Urothelium cell line (cell line): ENCODE data around the gene ITGB3.
"Not testable (repeated sequence)": the region's sequence is repeated elsewhere in the genome, so short reads cannot be mapped to it uniquely, and the experiment has no call there.

Experiments used
- DNase-seq: peaks from one replicate; pipeline ENCODE4 v3.0.0; 2011; ENCODE audit warnings: low spot score, mixed read lengths
- FAIRE-seq: peaks from 2 replicates; lab custom pipeline; 2011; peaks lifted over from hg19 to GRCh38; lab: Jason Lieb, UNC

The ITGB3 gene

DNA sequence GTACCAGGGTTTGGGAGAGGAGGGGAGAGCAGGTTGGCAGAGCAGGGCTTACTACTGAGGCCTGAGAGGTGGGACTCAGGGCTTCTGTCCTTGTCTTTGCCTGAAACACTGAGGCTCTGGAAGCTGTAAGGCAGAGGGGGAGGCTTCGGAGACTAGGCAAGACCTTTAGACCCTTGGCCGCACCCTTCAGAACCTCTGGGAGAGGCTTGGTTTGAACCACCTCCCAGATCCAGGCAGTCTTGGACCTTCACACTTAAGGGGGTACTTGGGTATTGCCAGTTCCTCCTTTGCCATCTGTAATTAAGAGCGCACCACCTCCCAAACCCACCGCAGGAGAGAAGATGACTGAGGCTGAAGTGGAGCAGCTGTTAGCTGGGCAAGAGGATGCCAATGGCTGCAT is 31.6 kb upstream of the ITGB3 start:
- FAIRE-seq (no peak), DNase-seq (no peak)

DNA sequence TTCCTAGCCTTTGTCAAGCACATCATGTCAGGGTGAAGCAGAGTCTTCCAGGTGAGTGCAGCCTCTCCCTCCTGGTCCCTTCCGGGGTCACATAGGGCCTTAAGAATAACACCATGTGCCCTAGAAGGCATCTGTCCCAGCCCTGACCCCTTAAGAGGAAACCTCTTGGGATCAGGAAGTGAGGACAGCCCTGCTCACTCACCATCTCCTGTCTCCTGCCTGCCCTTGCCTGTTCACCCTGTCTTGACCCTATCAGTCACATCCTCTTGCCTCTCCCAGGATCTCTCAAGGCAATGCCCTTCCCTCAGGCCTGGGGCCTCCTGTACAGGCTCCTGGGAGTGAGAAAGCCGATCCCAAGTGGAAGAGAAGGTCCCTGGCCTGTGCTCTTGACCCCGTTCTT is 30.6 kb upstream of the ITGB3 start:
- FAIRE-seq (no peak), DNase-seq (no peak)

DNA sequence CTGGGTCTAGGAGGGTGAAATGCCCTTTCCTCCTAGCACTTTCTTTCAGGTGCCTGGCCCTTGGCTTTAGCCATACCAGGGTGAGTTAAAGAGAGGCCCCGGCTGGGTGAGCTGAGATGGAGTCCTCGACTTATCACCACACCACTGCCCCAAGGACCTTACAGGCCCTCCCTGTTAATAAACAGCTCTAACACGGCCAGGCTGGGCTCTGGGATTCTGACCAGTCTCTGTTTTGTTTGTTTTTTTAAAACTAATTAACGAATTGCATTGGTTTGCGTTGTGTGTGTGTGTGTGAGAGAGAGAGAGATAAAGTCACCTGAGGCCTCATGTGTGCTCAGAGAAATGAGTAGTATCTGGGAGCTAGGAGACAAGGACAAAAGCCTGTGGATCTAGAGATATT is 30.2 kb upstream of the ITGB3 start:
- FAIRE-seq (no peak), DNase-seq (no peak)

DNA sequence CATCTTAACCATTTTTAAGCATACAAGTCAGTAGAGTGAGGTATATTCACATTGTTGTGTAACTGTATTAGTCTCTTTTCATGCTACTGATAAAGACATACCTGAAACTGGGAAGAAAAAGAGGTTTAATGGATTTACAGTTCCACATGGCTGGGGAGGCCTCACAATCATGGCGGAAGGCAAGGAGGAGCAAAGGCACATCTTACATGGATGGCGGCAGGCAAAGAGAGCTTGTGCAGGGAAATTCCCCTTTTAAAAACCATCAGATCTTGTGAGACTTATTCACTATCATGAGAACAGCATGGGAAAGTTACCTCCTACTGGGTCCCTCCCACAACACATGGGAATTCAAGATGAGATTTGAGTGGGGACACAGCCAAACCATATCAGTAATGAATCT is 29.6 kb upstream of the ITGB3 start:
- not testable (repeated sequence) for FAIRE-seq

DNA sequence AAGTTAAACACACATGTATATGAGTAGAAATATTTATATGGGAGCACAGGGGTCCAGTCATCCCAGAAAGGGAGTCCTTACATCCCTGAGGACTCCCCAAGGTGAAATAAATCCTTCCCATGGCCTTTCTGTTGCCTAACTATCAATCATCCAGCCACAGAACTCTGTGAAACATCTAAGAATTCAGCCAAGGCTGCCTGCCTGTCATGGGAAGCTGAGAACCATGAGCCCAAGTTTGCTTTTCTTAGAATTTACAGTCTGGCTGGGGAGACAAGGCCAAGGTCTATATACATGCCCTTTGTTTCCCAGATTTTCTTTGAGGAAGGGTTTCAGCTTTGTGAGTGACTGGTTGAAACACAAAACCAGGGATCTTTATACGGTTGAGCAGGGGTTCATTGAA is 28.7 kb upstream of the ITGB3 start:
- no peak for DNase-seq
- FAIRE-seq: no peak

More for the DNA sequence above, 29.6 kb upstream of the ITGB3 start:
- DNase-seq: not testable (repeated sequence)

DNA sequence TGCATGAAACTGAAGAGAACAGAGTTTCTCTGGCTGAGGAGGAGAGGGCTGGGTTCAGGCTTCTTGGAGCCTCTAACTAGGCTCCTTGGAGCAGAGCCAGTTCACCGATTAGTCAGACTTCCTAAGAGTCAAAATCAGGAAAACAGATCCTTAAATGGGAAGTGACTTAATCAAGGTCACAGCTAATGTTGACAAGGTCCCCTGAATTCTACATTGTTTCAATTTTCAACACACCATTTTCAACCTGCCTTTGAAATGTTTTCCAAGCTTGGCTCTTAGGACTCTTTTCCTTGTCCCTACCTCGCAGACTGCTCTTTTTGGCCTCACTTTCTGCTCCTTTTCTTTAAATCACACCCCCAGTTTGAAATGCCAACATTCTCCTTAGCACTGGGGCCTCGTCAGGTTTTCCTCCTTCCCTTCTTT is 28.2 kb upstream of the ITGB3 start:
- FAIRE-seq (no peak), DNase-seq (peak; percentile 63)

DNA sequence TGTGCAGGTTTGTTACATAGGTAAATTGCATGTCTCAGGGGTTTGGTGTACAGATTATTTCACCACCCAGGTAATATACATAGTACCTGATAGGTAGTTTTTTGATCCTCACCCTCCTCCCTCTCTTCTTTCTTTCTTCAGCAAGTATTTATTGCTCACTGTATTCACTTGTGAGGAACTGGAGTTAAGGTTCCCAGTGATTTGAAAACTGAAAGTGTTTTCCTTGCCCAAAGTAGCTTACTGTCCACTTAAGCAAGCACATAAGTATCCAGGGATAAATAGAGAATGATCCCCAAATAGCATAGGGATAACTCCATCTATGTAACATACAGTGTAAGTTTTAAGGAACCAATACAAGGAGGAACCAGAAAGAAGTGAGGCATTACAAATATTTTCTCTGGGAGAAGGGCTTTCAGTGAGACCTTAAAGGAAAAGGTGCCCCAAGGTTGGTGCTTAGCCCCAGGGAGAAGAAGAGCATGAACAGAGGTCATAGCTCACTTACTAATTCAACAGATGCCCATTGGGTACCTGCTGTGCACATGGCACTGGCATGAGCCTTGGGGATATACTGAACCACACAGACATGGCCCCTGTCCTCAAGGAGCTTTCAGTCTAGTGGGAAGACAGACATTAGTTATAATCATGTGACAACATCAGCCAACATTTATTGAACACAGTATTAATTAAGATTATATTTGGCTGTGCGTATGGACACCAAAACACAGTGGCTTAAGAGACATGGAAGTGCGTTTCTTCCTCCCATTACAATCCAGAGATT is 27.5 kb upstream of the ITGB3 start:
- DNase-seq (no peak), FAIRE-seq (no peak)

DNA sequence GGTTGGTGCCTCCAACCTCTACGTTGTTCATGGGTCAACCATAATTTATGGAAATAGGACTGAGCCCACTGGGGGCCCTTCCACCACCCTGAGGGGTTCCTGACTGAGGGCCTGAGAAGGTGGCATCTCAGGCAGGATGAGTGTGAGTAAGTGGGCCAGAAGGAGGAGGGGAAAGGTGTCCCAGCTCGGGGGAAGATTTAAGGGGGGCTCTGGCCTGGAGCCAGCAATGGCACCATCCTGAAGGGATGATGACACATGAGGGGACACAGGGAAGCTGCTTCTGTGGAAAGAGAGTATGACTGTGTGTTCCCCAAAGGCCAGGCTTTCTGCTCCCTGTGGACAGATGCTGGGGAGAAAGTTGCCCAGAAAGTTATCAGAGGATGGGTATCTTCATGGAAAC is 25.8 kb upstream of the ITGB3 start:
- FAIRE-seq (no peak), DNase-seq (no peak)

DNA sequence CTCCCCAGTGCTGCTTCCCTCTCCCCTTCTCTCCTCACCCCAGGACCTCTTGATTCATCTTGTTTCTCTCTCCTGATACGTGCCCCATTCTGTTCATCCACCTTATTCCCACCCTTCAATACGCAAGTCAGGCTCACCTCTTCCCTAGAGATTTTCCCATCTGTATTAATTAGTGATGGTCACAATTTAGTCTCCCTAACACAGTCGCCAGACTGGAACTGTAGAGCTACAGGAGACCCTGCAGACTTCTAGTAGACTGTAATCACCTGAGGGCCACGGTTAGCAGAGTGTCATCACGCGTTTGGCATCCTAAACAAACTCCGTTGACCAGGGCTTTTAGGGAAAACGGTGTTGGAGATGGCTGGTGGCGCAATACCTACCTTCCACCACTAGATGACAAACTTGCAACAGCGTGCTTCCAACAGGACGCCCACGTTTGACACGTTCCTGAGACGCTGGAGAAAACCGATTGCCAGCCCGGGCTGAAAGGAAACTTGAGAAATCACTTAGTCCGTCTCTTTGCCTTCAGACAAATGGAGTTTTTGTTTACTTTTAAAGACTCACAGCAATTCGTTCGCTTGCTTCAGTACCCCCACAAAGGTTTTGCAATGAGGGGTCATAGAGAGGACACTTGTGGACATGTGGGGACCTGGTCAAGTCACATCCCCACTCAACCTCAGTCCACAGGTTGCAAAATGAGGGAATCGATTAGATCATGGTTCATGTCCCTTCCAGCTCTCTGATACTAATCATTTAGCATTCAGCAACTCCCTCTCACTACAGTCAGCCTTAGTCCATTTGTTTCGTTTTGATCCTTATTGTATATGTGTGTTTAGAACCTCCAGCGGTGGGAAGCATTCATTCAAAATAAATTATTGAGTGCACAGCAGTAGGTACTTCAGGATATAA is 23.8 kb upstream of the ITGB3 start:
- peak; percentile 37 for FAIRE-seq
- DNase-seq: peak; percentile 89

DNA sequence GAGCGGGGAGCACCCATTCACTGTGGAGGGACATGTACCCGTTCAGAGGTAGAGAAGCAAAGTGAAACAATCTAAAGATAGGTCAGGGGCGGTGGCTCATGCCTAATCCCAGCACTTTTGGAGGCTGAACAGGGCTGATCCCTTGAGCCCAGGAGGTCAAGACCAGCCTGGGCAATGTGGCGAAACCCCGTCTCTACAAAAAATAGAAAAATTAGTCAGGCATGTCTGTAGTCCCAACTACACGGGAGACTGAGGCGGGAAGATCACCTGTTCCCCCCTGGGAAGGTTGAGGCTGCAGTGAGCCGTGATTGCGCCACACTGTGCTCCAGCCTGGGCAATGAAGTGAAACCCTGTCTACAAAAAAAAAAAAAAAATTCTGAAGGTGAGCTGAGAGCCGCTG is 22.8 kb upstream of the ITGB3 start:
- FAIRE-seq (no peak), DNase-seq (no peak)

DNA sequence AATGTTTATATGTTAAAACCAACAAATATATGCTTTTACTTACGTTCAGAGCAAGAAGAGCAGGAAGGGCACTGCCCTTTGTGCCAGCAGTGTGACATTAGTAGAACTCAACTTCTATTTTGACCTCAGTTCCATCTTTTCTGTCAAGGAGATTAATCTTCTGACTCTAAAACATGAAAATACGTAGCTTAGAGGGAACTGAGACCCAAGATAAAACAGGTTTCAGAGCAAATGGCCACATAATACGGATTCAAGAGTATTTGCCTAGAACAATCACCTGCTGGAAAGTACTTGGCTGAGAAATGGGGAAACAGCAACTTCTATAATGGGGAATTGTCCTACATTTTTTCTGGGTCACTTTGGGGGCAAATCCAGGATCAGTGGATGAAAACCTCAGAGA is 22.3 kb upstream of the ITGB3 start:
- DNase-seq (no peak), FAIRE-seq (no peak)

DNA sequence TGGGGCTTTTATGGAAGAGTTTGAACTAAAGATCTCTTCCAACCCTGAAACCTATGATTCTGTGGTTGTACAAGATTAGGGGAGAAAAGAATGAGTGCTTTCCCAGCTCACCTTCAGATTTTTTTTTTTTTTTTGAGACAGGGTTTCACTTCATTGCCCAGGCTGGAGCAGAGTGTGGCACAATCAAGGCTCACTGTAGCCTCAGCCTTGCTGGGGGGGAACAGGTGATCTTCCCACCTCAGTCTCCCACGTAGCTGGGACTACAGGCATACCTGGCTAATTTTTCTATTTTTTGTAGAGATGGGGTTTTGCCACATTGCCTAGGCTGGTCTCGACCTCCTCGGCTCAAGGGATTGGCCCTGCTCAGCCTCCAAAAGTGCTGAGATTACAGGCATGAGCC is 21.8 kb upstream of the ITGB3 start:
- DNase-seq (no peak), FAIRE-seq (no peak)

DNA sequence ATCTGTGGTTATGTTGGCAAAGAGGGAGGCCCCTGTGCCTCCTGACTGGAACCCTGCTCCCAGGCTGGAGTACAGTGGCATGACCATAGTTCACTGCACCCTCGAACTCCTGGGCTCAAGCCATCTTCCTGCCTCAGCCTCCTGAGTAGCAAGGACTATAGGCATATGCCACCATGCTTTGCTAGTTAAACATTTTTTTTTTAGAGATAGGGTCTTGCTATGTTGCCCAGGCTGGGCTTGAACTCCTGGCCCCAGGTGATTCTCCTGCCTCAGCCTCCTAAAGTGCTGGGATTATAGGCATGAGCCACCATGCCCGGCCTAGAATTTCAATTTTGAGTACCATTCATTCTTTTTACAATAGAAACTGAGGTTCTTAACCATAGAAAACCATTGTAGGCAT is 21.2 kb upstream of the ITGB3 start:
- DNase-seq (no peak), FAIRE-seq (no peak)

DNA sequence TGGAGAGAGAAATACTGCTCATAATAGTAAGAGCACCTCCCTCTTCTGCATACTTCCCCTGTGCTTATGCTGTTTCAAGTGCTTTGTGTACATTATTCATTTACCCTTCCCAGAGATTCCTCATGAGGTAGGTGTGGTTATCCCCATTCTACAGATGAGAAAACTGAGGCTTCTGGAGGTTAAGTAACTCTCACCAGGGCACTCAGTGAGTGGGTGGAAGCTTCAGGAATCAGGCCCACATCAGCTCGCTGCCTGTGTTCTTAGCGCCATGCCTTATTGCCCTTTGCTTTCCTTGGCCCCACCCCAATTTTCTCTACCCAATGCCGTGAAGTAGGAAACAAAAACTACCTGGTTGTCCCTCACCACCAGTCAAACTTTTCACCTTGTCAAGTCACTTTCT is 18.1 kb upstream of the ITGB3 start:
- no peak for DNase-seq
- no peak for FAIRE-seq

DNA sequence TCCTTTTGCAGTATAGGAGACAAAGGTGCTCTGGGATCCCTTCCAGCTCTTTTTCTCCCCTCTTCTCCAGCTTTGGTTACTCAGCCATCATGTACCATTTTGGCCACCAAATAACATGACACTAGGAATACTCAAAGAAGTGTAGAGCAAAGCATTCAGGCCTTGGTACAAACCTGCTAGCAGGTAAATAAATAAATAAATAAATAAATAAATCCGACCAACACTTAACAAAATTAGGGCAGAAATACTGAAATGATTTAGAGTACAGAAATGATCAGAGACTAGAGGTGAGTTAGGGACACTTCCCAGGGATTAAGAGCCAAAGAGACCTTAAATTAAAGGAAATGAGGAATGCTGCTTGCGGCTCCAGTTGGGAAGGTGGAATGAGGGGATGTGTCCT is 17.7 kb upstream of the ITGB3 start:
- FAIRE-seq: no peak

DNA sequence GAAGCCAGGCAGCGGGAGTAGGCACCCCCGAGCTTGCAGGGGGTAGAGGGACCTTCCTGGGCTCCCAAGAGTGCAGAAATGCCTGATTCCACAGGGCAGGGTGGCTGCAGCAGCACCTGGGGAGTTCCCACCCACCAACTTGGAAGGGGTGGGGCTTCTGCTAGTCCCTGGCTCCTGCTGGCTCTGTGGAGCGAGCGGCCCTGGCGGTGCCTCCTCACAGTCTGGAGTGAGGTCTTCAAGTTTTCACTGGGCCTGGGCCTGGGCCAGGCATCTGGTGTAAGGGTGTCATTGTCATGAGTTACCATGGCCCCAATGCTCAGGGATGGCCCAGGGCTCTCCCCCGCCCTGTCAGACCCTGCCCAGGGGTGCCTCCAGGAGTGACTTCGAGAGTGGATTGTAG is 15.8 kb upstream of the ITGB3 start:
- no peak for FAIRE-seq
- no peak for DNase-seq

More for the DNA sequence above, 17.7 kb upstream of the ITGB3 start:
- DNase-seq: no peak

DNA sequence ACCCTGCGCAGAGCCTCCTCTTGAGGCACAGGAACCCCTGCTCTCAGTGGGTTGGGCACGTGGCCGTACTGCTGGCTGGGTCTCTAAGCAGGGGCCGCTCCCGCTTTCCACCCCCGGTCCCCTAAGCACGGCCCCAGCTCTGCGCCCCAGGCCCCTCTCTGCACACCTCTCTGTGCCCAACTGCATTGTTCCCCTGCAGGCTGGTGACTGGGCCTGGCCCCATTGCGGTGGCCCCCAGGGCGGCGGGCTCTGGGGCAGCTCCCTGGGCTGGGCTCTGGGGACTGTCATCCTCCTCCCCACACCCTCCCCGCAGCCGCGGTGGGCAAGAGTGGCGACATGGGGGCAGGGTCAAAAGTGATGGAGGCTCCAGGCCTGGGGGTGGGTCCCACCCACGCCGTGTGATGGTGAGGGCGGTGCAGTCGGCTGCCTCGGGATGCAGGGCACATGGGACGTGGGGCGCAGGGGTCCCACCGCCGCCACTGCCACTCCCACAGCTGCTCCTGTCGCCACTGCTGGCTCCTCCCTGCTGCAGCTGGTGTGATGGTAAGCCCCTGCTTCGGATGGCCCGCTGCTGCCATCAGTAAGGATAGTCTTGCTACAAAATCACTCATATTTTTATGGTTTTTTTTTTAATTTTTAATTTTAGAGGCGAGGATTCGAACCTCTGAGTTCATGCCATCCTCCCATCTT is 15.2 kb upstream of the ITGB3 start:
- no peak for FAIRE-seq
- no peak for DNase-seq

DNA sequence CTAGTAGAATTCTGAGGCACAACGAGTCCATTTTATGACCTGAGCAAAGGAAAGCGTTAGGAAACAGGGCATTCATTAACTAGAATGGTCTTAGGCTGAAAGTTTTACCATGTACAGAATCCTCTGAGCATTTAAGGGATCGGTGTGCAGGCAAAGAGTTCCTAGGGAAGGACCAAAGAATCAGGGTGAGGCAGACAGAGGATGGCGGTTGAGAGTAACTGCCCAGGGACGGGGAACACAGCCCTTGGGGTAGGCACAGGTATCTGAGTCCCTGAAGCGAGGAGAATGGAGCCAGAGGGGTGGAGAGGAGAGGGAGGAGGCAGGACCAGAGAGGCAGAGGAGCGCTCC is 14.0 kb upstream of the ITGB3 start:
- FAIRE-seq (no peak), DNase-seq (no peak)

DNA sequence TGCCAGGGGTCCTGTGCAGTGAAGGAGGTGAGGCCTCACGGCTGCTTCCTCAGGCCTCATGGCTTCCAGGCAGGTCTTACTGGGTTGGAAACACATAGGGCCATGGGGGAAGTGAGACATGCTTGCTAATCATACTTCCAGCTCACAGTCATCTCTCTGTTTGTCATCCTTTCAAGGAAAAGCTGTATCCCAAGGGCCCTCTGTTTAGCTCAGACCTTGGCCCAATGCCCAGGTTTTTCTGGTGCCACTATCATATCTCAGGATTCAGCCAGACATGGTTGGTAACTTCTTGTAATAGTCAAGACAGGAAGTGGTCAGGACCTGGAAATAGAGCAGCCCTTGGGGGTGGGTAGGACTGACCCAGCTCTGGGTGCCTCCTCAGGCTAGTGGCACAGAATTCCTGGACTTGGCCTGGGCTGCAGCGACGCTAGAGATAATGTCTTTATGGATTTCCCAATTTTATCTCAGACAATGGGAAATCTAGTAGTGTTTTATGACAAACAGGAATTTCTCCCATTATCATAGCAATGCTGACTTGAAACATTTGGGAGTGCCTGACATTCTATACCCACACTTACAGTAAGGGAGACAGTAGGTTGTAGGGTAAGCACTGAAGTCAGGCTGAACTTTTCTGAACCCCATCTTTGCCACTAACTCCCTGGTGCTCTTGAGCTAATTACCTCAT is 13.5 kb upstream of the ITGB3 start:
- FAIRE-seq: peak; percentile 37
- peak; percentile 91 for DNase-seq

DNA sequence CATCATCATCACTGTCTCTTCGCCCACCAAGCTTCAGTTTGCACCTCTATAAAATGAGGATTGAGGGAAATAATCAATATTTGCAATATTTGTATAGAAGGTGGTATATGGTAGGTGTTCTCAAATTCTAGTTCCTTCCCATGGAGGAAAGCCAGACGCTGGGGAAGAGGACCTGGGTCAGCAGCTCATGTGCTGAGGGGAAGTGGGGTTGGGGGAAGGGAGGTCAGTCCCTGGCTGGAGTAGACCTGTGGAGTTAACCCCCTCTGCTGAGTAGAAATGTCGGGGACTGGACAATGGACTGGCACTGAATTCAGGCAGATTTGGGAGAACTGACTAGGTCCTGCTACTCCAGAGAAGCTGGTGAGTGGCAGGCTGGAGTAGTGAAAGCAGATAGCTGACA is 12.8 kb upstream of the ITGB3 start:
- DNase-seq (peak; percentile 19), FAIRE-seq (no peak)

DNA sequence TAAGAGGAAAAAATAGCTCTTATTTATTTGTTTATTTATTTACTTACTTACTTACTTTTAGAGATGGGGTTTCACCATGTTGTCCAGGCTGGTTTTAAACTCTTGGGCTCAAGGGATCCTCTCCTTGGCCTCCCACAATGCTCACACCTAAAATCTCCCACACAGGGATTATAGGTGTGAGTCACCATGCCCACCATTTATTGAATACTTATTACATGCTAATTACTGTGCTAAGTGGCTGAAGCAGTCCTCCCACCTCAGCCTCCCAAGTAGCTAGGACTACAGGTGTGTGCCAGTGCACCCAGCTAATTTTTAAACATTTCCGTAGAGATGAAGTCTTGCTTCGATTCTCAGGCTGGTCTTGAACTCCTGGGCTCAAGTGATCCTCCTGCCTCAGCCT is 11.0 kb upstream of the ITGB3 start:
- FAIRE-seq (no peak), DNase-seq (no peak)
